Stimulated activated CD8-positive, alpha-beta memory T cell treated with anti-CD3 and anti-CD28 coated beads, Interleukin-2, amount 100 ng/mL, for 1 hour (primary cell): Measurements from ENCODE around the gene FOXN1.
"Not testable (repeated sequence)": the region's sequence is repeated elsewhere in the genome, so short reads cannot be mapped to it uniquely, and the experiment has no call there.

Experiments
- DNase-seq, 2 donors: peaks; one replicate each; pipeline ENCODE4 v3.0.0-alpha.2; 2020; ENCODE audit warnings: low read depth in 2 of 2

The FOXN1 gene

GRCh38 chr17:28505986-28506665 is at the start of gene FOXN1:
TSS of gene FOXN1 (plus strand) at chr17:28506348. CDS start at chr17:28523970, 17,622 bp downstream.
- no peak for DNase-seq

DNA sequence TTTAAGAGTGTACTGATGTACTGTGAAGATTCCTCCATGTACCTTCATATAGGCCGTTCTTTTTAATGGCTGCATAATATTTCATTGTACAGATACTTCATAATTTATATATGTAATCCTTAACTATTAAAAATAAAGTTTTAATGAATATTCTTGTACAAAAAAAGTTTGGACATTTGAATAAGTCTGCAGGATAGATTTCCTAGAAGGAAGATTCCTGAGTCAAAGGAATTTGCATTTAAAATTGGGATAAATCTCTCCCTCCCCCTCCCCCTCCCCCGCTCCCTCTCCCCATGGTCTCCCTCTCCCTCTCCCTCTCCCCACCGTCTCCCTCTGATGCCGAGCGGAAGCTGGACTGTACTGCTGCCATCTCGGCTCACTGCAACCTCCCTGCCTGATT is 48.3 kb upstream of the FOXN1 start:
- no peak for DNase-seq

DNA sequence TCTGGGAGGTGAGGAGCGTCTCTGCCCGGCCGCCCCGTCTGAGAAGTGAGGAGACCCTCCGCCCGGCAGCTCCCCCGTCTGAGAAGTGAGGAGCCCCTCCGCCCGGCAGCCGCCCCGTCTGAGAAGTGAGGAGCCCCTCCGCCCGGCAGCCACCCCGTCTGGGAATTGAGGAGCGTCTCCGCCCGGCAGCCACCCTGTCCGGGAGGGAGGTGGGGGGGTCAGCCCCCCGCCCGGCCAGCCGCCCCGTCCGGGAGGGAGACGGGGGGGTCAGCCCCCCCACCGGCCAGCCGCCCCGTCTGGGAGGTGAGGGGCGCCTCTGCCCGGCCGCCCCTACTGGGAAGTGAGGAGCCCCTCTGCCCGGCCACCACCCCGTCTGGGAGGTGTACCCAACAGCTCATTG is 47.3 kb upstream of the FOXN1 start:
- DNase-seq = not testable (repeated sequence)

DNA sequence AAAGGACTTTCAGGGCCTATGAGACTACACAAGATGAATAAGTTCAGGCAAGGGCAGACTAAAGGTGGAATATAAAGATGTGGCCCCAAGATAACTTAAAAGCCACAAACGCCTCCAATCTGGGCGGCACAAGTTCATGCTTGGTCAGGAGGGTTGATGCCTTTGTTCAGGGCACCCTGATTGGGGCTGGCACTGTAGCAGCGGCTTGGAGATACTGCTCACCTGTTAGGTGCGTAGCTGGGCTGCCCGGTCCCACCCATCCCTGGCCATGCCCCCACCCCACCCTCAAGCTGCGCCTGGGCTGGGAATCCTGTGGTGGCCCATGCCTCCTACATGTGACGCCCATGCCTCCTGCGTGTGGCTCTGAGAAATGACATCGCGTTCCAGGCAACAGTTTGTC is 45.2 kb upstream of the FOXN1 start:
- no peak for DNase-seq

GRCh38 chr17:28466001-28466400 is 40.1 kb upstream of the FOXN1 start:
- DNase-seq = no peak

DNA sequence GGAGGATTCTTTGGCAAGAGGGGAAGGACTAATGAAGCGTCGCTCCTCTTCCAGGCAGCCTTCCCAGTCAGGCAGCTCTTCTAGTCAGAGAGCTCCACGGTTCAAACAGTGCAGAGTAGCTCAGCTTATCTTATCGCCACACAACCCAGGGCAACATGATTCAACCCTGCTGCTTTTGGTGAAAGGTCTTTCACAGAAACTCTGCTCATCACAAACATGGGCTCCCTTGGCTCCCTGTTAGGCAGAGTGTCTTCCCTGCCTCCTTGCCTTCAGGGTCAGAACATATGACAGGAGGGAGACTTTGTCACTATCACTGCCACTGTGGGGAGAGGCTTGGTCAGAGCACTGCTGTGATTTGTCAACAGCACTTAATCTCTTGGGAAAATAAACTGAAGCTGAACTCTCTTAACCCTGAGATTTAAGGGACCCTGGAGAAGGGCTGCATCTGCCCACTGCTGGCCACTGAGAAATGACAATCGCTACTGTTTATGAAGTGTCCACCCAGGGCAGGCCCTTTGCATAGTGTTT is 39.6 kb upstream of the FOXN1 start:
- DNase-seq = no peak

- DNase-seq = no peak
Observed at GRCh38 chr17:28467456-28468025, 38.6 kb upstream of the FOXN1 start.

GRCh38 chr17:28468033-28468735 is 38.0 kb upstream of the FOXN1 start:
- not testable (repeated sequence) for DNase-seq

DNA sequence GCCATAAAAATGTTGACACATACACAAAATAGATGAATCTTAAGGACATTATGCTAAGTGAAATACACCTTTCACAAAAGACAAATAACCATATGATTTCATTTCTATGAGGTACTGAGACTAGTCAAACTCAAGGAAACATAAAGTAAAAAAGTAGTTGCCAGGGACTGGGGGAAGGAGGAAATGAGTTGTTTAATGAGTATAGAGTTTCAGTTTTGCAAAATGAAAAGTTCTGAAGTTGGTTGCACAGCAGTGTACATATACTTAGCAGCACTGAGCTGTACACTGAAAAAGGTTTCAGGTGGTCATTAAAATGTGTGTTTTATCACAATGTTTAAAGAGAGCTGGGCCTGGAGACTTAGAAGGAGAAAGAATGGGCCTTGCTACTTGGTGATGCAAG is 37.4 kb upstream of the FOXN1 start:
- no peak for DNase-seq

GRCh38 chr17:28469376-28469775 is 36.8 kb upstream of the FOXN1 start:
- DNase-seq = no peak

GRCh38 chr17:28470266-28470913 is 35.8 kb upstream of the FOXN1 start:
- DNase-seq = no peak

GRCh38 chr17:28470914-28471366 is 35.2 kb upstream of the FOXN1 start:
- DNase-seq = no peak

GRCh38 chr17:28471531-28472342 is 34.4 kb upstream of the FOXN1 start:
- DNase-seq = no peak

DNA sequence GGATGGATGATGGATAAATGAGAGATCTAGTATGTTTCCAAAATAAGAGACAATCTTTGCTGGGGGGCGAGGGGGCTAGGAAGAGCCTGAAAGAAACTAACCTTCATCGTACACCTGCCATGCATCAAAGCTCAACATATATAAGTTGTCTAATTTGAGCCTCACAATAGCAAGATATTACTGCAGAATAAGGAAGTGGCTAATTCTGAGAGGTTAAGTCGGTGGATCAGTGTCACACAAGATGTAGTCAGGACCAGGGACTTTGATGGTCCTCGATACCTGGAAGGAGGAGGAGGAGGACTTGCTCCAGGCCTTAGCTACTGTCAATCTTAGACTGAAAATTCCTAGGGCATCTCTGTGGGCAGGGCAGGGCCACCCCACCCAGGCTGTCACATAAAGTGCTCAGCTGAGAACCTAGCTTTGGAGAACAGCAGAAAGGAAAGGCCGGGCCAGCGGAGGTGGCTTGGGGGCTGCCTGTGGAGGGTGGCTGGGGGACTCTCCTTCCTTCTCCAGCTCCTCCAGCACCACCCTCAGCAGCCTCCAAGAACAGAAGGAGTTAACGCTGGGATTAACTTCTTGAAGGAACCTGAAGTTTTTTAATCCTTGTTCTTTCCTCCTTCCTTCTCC is 33.2 kb upstream of the FOXN1 start:
- no peak for DNase-seq

DNA sequence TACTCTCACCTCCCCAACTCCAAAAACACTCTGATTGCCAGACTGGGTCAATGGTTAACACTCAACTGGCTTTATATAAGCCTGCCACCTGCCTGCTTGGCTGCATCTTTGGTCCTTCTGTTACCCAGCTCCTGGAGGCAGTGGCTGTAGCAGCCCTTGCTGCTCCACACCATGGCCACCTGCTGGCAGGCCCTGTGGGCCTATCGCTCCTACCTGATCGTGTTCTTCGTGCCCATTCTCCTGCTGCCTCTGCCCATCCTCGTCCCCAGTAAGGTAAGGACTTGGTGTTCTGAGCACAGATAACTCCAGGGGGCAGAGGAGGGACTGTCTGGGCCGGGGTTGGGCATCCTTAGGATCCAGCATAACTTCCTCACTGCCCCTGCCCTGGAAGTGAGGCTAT is 32.6 kb upstream of the FOXN1 start, which contains the start of gene SLC13A2:
Gene SLC13A2 (plus strand): TSS at position 103 of the 400 bp plus-strand sequence. CDS start 69 bp downstream, at position 172.
- no peak for DNase-seq

DNA sequence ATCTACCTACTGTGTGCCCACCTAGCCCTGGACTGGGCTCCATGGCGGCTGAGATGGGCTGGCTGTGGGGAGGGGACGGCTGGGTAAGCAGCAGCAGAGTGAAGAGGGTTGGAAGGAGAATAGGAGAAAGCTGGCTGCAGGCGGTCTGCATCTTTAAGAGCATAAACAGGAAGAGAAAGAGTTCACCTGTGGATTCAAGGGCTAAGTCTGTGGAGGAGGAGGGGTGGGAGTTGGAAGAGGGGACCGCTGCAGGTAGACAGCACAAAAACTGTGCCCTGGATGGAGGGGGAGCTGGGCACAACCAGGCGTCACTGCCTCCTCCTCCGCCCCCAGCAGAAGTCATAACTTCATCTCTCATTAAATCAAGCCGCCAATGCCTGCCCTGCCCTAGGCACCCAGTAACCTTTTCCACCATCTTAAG is 32.0 kb upstream of the FOXN1 start:
- DNase-seq = no peak

DNA sequence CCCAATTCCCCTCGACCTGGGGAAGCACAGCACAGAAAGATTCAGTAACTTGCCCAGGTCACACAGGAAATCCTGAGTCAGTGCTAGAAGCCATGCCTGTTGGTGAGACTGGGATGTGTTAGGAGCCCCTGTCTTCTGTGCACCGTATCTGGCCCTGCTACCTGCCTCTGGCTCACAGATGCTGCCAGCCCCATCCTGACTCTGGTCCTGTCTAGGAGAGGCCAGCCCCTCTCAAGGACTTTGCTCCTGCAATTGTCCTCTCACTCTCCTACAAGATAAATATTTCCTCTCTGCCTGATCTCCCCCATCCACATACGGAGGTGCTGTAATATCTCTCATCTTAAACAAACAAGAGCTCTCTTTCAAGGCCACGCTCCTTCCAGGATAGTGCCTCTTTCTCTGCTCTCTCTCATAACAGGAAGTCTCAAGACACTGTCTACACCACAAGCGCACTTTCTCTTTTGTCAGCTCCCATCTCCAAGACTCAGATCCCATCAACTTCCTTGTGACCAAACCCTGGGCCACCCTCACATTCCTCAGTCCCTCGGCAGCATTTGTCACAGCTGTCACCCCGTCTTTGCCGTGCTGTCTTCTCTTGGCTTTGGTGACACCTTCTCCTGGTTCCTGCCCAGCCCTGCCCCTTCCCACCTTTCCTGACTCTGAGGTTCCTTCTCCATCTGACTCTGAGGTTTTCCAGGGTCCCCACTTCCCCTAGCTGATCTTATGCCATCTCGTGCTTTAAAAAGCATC is 30.8 kb upstream of the FOXN1 start:
- DNase-seq = no peak

DNA sequence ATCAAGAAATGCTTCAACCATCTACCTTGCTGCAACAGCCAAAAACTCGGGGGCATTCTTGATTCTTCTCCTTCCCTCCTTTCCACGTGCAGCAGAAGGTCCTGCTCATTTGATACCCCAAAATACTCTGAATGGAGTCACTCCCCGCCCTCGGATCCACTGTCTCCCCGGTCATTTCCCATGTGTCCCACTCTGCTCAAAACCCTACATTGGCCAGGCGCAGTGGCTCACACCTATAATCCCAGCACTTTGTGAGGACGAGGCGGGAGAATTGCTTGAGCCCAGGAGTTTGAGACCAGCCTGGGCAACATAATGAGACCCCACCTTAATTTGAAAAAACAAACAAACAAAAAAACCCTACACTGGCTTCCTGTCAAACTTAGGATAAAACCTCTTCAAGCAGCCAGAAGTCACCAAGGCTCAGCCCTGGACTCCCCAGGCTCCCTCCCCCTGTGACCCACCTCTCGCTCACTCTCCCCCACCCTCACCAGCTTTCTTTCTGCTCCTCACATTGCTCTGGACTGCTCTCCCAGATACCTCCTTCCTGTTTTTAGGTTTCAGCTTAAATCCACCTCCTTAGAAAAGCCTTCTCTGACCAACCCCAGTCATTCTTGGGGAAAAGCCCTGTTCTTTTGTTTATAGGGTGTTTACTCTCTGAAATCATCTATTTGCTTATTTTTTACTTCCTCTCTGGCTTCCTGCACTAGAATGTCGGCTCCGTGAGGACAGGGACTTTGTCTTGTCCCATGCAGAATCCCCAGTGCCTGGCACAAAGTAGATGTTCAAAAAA is 29.9 kb upstream of the FOXN1 start:
- no peak for DNase-seq

DNA sequence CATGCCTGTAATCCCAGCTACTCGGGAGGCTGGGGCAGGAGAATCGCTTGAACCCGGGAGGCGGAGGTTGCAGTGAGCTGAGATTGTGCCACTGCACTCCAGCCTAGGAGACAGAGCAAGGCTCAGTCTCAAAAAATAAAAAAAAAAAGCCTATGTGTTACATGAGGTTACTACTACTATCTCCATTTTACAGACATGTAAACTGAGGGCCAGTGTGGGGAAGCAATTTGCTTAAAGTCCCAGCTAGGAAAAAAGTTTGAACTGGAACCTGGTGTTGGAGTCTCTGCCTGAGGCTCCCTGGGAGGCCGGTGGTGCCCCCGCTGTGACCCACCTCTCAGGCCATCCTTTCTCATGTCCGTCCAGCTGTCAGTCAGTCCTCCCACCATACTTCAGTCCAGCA is 28.2 kb upstream of the FOXN1 start:
- no peak for DNase-seq
